Central memory CD8-positive, alpha-beta T cell (primary cell): ENCODE measurements around the gene C10orf90.

Experiments
- ATAC-seq: fragments of 150-1000 bp; cut with Tn5 transposase; replicated peaks from 2 replicates; pipeline ENCODE4 v1.10.0; 2022; ENCODE audit warnings: mild to moderate bottlenecking, moderate FRiP score, moderate number of reproducible peaks; ENCODE audit not compliant: poor library complexity, severe bottlenecking; ENCODE audit errors: extremely low read depth
- DNase-seq, 2 donors: peaks; one replicate each; pipeline ENCODE4 v3.0.0; 2021; ENCODE audit warnings: low spot score in 2 of 2
- H3K27ac Mint-ChIP-seq: one replicate; pipeline ENCODE4 v1.8.0; 2022; ENCODE audit warnings: low read depth, mild to moderate bottlenecking, moderate library complexity, mixed read lengths
- H3K27me3 Mint-ChIP-seq: one replicate; pipeline ENCODE4 v1.8.0; 2022; ENCODE audit warnings: mixed read lengths
- H3K36me3 Mint-ChIP-seq: one replicate; pipeline ENCODE4 v1.8.0; 2022; ENCODE audit warnings: mild to moderate bottlenecking, moderate library complexity, mixed read lengths; ENCODE audit not compliant: insufficient read depth
- H3K4me1 Mint-ChIP-seq: one replicate; pipeline ENCODE4 v1.8.0; 2022; ENCODE audit warnings: mixed read lengths
- H3K4me3 Mint-ChIP-seq: one replicate; pipeline ENCODE4 v1.8.0; 2022; ENCODE audit warnings: mild to moderate bottlenecking, moderate library complexity, mixed read lengths
- H3K9me3 Mint-ChIP-seq: one replicate; pipeline ENCODE4 v1.8.0; 2022; ENCODE audit warnings: mixed read lengths

C10orf90 gene

GRCh38 chr10:126496771-126497545 is 173.5 kb downstream of the C10orf90 start:
- ATAC-seq (no peak), DNase-seq (no peak)
- Mint-ChIP-seq H3K27me3 (no peaks in the 10 kb centered on the region), H3K27ac (no peak overlapping the region), H3K9me3 (peaks cover 14% of the 10 kb centered on the region), H3K4me3 (no peak overlapping the region), H3K36me3 (peaks cover 3% of the 10 kb centered on the region), H3K4me1 (no peaks in the 10 kb centered on the region)

GRCh38 chr10:126491476-126491875 is 179.0 kb downstream of the C10orf90 start:
- no peaks in the 10 kb centered on the region for H3K4me1 Mint-ChIP-seq
- no peak for ATAC-seq
- H3K27ac Mint-ChIP-seq: no peak overlapping the region
- DNase-seq: no peak
- peaks cover 3% of the 10 kb centered on the region for H3K36me3 Mint-ChIP-seq
- H3K9me3 Mint-ChIP-seq: peaks cover 6% of the 10 kb centered on the region
- no peak overlapping the region for H3K4me3 Mint-ChIP-seq
- H3K27me3 Mint-ChIP-seq: no peaks in the 10 kb centered on the region

GRCh38 chr10:126481181-126481580 is 189.3 kb downstream of the C10orf90 start:
- DNase-seq (no peak), ATAC-seq (no peak)
- no peak overlapping the region for H3K27ac Mint-ChIP-seq
- no peaks in the 10 kb centered on the region for H3K4me1 Mint-ChIP-seq
- H3K36me3 Mint-ChIP-seq: no peaks in the 10 kb centered on the region
- no peaks in the 10 kb centered on the region for H3K27me3 Mint-ChIP-seq
- H3K4me3 Mint-ChIP-seq: no peak overlapping the region
- peaks cover 11% of the 10 kb centered on the region for H3K9me3 Mint-ChIP-seq

GRCh38 chr10:126480648-126481047 is 189.8 kb downstream of the C10orf90 start:
- no peaks in the 10 kb centered on the region for H3K4me1 Mint-ChIP-seq
- no peak overlapping the region for H3K4me3 Mint-ChIP-seq
- no peaks in the 10 kb centered on the region for H3K27me3 Mint-ChIP-seq
- DNase-seq (no peak), ATAC-seq (no peak)
- no peak overlapping the region for H3K27ac Mint-ChIP-seq
- peaks cover 11% of the 10 kb centered on the region for H3K9me3 Mint-ChIP-seq
- H3K36me3 Mint-ChIP-seq: no peaks in the 10 kb centered on the region

- Mint-ChIP-seq H3K36me3 (no peaks in the 10 kb centered on the region), H3K9me3 (peaks cover 11% of the 10 kb centered on the region), H3K4me1 (no peaks in the 10 kb centered on the region), H3K4me3 (no peak overlapping the region), H3K27me3 (no peaks in the 10 kb centered on the region), H3K27ac (no peak overlapping the region)
- no peak for ATAC-seq
- DNase-seq: no peak
Observed at GRCh38 chr10:126479280-126479895, 191.1 kb downstream of the C10orf90 start.

GRCh38 chr10:126478546-126478945 is 191.9 kb downstream of the C10orf90 start:
- Mint-ChIP-seq H3K4me3 (no peak overlapping the region), H3K4me1 (no peaks in the 10 kb centered on the region), H3K27me3 (no peaks in the 10 kb centered on the region), H3K9me3 (peaks cover 5% of the 10 kb centered on the region), H3K27ac (no peak overlapping the region), H3K36me3 (no peaks in the 10 kb centered on the region)
- ATAC-seq (no peak), DNase-seq (no peak)

GRCh38 chr10:126476246-126476645 is 194.2 kb downstream of the C10orf90 start:
- Mint-ChIP-seq H3K4me3 (no peak overlapping the region), H3K9me3 (peaks cover 2% of the 10 kb centered on the region), H3K36me3 (no peaks in the 10 kb centered on the region), H3K4me1 (no peaks in the 10 kb centered on the region), H3K27ac (no peak overlapping the region), H3K27me3 (peaks cover 1% of the 10 kb centered on the region)
- DNase-seq (no peak), ATAC-seq (no peak)

- H3K9me3 Mint-ChIP-seq: peaks cover 9% of the 10 kb centered on the region
- no peak overlapping the region for H3K27ac Mint-ChIP-seq
Observed at GRCh38 chr10:126475074-126475691, 195.3 kb downstream of the C10orf90 start.

GRCh38 chr10:126474031-126474430 is 196.5 kb downstream of the C10orf90 start:
- H3K36me3 Mint-ChIP-seq: no peaks in the 10 kb centered on the region
- H3K4me3 Mint-ChIP-seq: no peak overlapping the region
- peaks cover 9% of the 10 kb centered on the region for H3K27me3 Mint-ChIP-seq
- no peak overlapping the region for H3K27ac Mint-ChIP-seq
- no peaks in the 10 kb centered on the region for H3K4me1 Mint-ChIP-seq
- peaks cover 19% of the 10 kb centered on the region for H3K9me3 Mint-ChIP-seq
- DNase-seq (no peak), ATAC-seq (no peak)

More at GRCh38 chr10:126475074-126475691, 195.3 kb downstream of the C10orf90 start:
- Mint-ChIP-seq H3K27me3 (peaks cover 9% of the 10 kb centered on the region), H3K36me3 (no peaks in the 10 kb centered on the region), H3K4me3 (no peak overlapping the region), H3K4me1 (no peaks in the 10 kb centered on the region)
- ATAC-seq: no peak
- no peak for DNase-seq

GRCh38 chr10:126470991-126471390 is 199.5 kb downstream of the C10orf90 start:
- H3K4me1 Mint-ChIP-seq: no peaks in the 10 kb centered on the region
- no peak overlapping the region for H3K4me3 Mint-ChIP-seq
- no peak overlapping the region for H3K27ac Mint-ChIP-seq
- H3K36me3 Mint-ChIP-seq: no peaks in the 10 kb centered on the region
- no peak for ATAC-seq
- H3K27me3 Mint-ChIP-seq: peaks cover 9% of the 10 kb centered on the region
- H3K9me3 Mint-ChIP-seq: peaks cover 22% of the 10 kb centered on the region
- no peak for DNase-seq

- peaks cover 9% of the 10 kb centered on the region for H3K27me3 Mint-ChIP-seq
- no peak overlapping the region for H3K27ac Mint-ChIP-seq
- ATAC-seq (no peak), DNase-seq (no peak)
- H3K36me3 Mint-ChIP-seq: no peaks in the 10 kb centered on the region
- H3K4me3 Mint-ChIP-seq: no peak overlapping the region
- peaks cover 22% of the 10 kb centered on the region for H3K9me3 Mint-ChIP-seq
- no peaks in the 10 kb centered on the region for H3K4me1 Mint-ChIP-seq
Observed at GRCh38 chr10:126469692-126470091, 200.8 kb downstream of the C10orf90 start.

GRCh38 chr10:126468876-126469643 is 201.4 kb downstream of the C10orf90 start:
- H3K4me1 Mint-ChIP-seq: no peaks in the 10 kb centered on the region
- no peaks in the 10 kb centered on the region for H3K36me3 Mint-ChIP-seq
- no peak overlapping the region for H3K27ac Mint-ChIP-seq
- peaks cover 22% of the 10 kb centered on the region for H3K9me3 Mint-ChIP-seq
- H3K4me3 Mint-ChIP-seq: no peak overlapping the region
- DNase-seq (no peak), ATAC-seq (no peak)
- H3K27me3 Mint-ChIP-seq: peaks cover 9% of the 10 kb centered on the region
